NT2/D1 (cell line): ENCODE results near the gene ZNF670.

Source experiments
- SUZ12 ChIP-seq: IDR thresholded peaks from 2 replicates; pipeline ENCODE4 v1.6.1; 2011; ENCODE audit not compliant: insufficient read length, insufficient read depth; ENCODE audit errors: extremely low read depth
- YY1 ChIP-seq: IDR thresholded peaks from 2 replicates; pipeline ENCODE4 v1.6.1; 2011; ENCODE audit not compliant: insufficient read length, insufficient read depth
- ZNF274 ChIP-seq: IDR thresholded peaks from 2 replicates; pipeline ENCODE4 v1.6.1; 2011; ENCODE audit warnings: mild to moderate bottlenecking, low read depth, low read length

GRCh38 chr1:247047702-247048101, 30.9 kb downstream of the ZNF670 start:
- TF ChIP-seq ZNF274: no peak
- no peak for TF ChIP-seq SUZ12
- no peak for TF ChIP-seq YY1
